GM19025 (cell line): ENCODE results near the gene NET1.

ENCODE experiments used
- ATAC-seq: cut with Tn5 transposase; IDR thresholded peaks from one replicate; pipeline ENCODE4 v1.9.1; 2021; ENCODE audit warnings: mild to moderate bottlenecking, low read depth, moderate library complexity; ENCODE audit not compliant: unreplicated experiment

NET1 gene

GRCh38 chr10:5497948-5498730 lies 85.8 kb downstream of the NET1 start:
- no peak for ATAC-seq

GRCh38 chr10:5498791-5499492 lies 86.6 kb downstream of the NET1 start:
- ATAC-seq, result no peak

GRCh38 chr10:5499493-5500140 lies 87.3 kb downstream of the NET1 start, which contains the start of gene CALML5:
TSS of gene CALML5 (minus strand) at chr10:5499570. CDS start at chr10:5499438, 132 bp downstream.
- no peak for ATAC-seq

DNA sequence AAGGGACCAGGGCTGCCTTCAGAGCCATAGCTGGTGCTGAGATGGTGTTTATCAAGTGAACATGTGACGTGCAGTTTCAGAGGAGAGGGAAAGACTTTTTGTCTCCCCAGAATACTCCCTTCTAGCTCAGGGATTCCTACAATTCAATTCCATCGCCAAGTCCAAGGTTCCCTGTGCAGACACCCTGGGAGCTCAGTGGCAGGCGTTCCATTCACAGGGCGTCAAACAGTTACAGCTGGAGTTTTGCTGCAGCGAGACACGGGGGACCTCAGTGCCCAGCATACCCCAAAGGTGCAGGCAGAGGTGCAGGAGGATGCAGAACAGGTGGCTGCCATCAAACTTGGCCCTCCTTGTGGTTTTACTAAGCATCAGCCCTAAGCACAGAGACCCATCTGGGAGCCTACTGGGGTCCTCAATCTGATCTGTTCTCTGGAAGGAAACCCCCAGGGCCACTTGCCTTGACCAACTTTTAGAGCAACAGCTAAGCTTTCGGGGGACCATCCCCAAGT lies 87.9 kb downstream of the NET1 start:
- no peak for ATAC-seq

GRCh38 chr10:5500910-5501309 lies 88.6 kb downstream of the NET1 start:
- no peak for ATAC-seq

GRCh38 chr10:5502061-5502521 lies 89.7 kb downstream of the NET1 start:
- ATAC-seq, result no peak

GRCh38 chr10:5502571-5503476 lies 90.5 kb downstream of the NET1 start:
- ATAC-seq, result no peak

GRCh38 chr10:5503477-5503835 lies 91.1 kb downstream of the NET1 start:
- no peak for ATAC-seq

DNA sequence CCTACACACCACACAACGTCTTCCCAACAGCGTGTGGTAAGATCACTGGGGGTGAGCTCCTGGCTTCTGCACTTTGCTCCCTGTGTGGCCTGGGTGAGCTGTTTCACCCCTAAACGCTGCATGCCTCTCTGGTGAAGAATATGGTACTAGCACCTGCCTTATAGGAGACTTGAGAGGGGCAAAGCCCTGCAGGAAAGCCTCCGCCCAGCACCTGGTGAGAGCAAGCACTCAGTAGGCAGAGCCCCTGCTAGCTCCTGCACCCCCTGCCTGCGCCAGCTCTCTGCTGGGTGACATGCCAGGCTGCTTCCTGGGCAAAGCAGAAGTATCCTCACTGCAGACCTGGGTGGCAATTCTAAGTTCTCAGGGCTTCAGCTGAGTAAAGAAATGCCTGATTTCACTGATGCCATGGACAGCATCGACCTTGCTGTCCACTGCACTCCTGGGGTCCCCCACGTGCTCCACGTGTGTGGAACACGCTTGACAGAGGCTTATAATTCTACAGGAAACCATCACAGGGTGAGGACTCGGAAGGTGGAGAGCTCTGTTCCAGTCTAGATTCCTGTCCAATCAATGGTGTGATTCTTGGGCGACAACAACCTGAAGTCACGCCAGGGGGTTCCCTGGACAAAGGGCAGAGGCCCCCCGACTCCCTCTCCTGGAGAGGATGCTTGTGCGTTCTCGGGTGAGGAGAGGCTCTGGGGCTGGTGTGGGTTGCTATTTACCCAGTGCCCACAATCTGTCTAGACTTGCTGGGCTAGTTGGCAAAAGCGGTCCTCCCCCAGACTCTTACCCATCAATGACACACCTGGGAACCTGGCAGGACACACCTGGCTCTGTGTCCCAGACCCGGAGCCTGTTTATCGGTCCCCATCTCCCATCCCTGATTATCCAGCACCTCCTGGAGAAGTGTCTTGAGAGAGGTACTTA lies 92.1 kb downstream of the NET1 start:
- no peak for ATAC-seq

DNA sequence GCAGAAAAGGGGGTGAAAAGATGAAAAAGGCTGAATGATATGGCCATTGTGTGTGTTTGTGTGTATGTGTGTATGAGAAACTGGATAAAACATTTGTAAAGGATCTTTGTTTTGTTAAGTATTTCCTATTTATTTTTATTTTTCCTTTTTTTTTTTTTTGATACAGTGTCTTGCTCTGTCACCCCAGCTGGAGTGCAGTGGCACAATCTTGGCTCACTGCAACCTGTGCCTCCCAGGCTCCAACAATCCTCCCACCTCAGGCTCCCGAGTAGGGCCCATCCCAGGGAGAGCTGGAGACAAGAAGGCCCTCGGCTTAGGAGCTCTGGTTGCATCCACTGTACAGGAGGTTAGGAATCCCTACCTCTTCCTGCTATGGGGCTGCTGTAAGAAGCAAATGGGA lies 93.9 kb downstream of the NET1 start:
- no peak for ATAC-seq

GRCh38 chr10:5506751-5507648 lies 94.6 kb downstream of the NET1 start:
- ATAC-seq, result no peak

DNA sequence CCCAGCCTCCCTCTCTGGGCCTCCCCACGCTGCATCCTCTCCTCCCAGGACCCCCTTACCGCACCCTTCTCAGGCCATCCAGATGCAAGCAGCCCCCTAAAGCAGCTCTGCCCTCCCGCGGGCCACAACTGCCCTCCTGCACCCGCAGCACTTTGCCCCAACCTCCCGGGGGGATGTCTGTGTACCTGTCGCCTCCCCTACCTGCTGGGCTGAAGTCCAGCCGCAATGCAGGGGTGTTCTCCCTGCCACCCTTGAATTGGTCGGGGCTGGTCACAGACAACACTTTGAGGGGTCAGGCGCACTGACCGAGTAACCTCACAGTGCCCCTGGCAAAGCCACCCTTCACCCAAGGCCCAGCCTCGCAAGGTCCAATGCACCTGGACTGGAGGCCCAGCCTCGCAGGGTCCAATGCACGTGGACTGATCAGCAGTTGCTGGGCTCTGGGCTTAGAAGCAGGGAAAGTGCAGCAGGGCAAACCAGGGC lies 95.3 kb downstream of the NET1 start:
- ATAC-seq, result no peak

DNA sequence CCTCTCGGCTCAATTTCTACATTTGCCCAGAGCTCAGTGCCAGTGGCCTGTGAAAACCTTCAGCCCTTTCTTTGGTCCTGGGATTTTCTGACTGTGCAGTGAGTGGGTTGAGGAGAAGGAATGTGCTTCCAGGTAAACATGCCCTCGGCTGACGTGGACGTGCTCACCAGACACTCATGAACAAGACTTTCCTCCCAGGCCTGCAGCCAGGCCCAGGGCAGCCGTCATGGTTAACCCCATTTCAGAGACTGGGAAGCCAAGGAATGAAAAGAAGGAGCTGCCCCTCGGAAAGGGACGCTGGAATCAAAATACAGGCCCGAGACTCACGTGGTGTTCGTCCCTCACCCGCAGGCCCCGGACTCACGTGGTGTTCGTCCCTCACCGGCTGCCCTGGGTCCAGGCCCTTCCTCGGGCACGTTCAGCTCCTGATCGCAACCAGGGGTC lies 95.8 kb downstream of the NET1 start:
- no peak for ATAC-seq
